Endothelial cell of umbilical vein (primary cell): Measurements from ENCODE around the gene NUP58.

Source experiments
- POLR2A ChIP-seq: IDR thresholded peaks from 2 replicates; pipeline ENCODE4 v1.6.1; 2012; ENCODE audit warnings: low read depth, mild to moderate bottlenecking, control low read depth, low read length
- TF ChIP-seq, protein P1 (sequence below), 2 donors: IDR thresholded peaks; 1 replicate in 1 of 2; 2 replicates in 1 of 2; pipeline ENCODE4 v1.5.1; 2011; ENCODE audit warnings: low read length in 2 of 2, mild to moderate bottlenecking in 2 of 2, moderate library complexity in 2 of 2, control low read depth in 1 of 2, inconsistent platforms in 1 of 2, low read depth in 1 of 2; ENCODE audit not compliant: insufficient read depth in 1 of 2; ENCODE audit errors: extremely low read depth in 1 of 2
- TF ChIP-seq, protein P2 (sequence below): IDR thresholded peaks from 2 replicates; pipeline ENCODE4 v1.6.1; 2011; ENCODE audit not compliant: insufficient read depth, insufficient read length

DNA sequence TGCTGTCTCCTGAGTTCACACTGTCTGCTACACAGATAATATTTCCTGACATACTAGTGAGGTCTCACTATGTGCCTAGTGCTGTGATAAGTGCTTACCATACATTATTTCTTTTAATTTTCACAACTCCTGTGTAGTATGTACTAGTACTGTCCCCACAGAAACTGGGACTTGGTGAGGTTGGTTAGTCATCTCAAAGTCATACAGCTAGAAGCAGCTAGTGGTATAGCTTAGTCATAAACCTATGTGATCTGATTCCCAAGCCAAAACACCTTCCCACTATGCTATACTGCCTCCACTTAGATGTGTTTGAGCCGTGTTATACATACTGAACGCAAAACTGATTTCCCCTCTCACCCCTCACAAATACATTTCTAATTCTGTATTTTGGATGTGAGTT is 24.7 kb upstream of the NUP58 start:
- TF ChIP-seq, protein P1, sequence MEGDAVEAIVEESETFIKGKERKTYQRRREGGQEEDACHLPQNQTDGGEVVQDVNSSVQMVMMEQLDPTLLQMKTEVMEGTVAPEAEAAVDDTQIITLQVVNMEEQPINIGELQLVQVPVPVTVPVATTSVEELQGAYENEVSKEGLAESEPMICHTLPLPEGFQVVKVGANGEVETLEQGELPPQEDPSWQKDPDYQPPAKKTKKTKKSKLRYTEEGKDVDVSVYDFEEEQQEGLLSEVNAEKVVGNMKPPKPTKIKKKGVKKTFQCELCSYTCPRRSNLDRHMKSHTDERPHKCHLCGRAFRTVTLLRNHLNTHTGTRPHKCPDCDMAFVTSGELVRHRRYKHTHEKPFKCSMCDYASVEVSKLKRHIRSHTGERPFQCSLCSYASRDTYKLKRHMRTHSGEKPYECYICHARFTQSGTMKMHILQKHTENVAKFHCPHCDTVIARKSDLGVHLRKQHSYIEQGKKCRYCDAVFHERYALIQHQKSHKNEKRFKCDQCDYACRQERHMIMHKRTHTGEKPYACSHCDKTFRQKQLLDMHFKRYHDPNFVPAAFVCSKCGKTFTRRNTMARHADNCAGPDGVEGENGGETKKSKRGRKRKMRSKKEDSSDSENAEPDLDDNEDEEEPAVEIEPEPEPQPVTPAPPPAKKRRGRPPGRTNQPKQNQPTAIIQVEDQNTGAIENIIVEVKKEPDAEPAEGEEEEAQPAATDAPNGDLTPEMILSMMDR (IDR thresholded peaks at IDR 0.05; ENCODE audit: extremely low read depth in 1 of 2, insufficient read depth in 1 of 2, low read depth in 1 of 2, low read length in 2 of 2) = no peak
- TF ChIP-seq, protein P2, sequence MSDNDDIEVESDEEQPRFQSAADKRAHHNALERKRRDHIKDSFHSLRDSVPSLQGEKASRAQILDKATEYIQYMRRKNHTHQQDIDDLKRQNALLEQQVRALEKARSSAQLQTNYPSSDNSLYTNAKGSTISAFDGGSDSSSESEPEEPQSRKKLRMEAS = no peak
- TF ChIP-seq POLR2A = no peak
